Mesenteric fat pad (tissue), 1 donor: Measurements from ENCODE around the gene KCNE3. TPM values are rescaled to one million over a fixed set of nuclear protein-coding genes. Genes with fewer than 3 reads are reported as not detected.

Source experiments
- DNase-seq: peaks from one replicate; pipeline ENCODE4 v3.0.0-alpha.2; 2020; ENCODE audit warnings: low spot score
- total RNA-seq: library from RNA; stranded (reverse); fragmentation: NEBNext Ultra II Directional; extraction: Animal tissue kit (Norgen Biotek cat#: 25700); gene quantifications from one replicate; pipeline ENCODE4 v1.2.1, GENCODE V29; 2021
- donor health status: DM: yes; HTN: yes; CAD: no.

The KCNE3 gene
- total RNA-seq, 1 donor from 2014 or later, result 13.3 TPM

GRCh38 chr11:74471668-74472429 lies 4.5 kb upstream of the KCNE3 start:
- no peak for DNase-seq

GRCh38 chr11:74471037-74471436 lies 3.7 kb upstream of the KCNE3 start:
- DNase-seq, result no peak

GRCh38 chr11:74470526-74470925 lies 3.2 kb upstream of the KCNE3 start:
- no peak for DNase-seq

DNA sequence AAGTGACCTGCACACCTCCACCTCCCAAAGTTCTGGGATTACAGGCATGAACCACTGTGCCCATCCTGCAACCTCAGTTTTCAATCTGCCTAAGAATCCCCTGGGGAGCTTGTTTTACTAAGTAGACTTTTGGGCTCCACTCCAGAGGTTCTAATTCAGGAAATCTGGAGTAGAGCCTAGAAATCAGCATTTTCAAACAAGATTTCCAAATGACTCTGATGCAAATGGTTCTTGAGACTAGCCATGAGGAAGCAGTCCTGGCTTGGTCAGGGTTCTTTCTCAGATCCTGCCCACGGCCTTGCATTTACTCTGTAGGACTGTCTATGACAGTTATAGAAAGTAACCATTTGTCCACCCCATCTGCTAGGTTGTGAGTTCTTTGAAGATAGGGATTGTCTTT lies 1.6 kb upstream of the KCNE3 start:
- no peak for DNase-seq

- no peak for DNase-seq
These were observed 1.2 kb upstream of the KCNE3 start for GRCh38 chr11:74468521-74468920.

DNA sequence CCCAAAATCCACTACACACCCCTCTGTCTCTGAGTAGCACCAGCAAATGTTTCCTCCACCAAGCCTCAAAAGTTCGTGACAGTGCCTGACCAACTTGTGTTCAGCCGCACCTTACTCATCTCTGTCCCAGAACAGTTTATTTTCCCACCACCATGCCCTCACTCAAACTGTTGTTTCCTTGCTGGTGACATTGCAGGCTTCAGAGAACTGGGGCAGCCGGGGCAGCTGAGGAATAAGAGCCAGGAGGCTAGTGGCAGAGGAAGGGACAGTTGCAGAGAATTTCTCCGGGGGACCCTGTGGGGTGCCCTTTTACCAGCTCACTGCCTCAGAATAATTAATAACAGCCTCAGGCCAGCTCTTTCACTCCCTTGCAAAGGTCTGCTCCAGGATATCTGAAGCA lies 709 bp upstream of the KCNE3 start:
- DNase-seq, result no peak

GRCh38 chr11:74465291-74465708 lies 2.0 kb downstream of the KCNE3 start:
- DNase-seq, result no peak

- no peak for DNase-seq
These were observed 2.6 kb downstream of the KCNE3 start for GRCh38 chr11:74464746-74465145.

DNA sequence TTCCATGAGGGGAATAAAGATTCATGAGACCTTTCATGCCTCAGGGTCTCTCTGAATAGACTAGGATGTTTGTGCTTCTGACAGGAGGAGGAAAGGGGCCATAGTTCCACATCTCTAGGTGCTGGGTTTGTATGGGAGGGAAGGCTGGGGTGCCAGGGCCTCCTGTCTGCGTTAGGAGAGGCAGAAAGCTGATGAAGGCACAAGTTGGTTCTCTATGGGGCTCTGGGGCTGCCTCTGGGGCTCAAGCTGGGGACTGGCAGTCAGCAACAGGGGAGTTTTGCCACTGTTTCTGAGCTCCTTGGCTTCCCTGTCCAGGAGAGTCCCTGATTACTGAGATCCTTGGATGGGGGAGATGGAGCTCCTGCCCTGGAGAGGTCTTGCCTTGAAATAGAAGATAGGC lies 4.1 kb downstream of the KCNE3 start:
- DNase-seq, result no peak

- DNase-seq, result no peak
These were observed 4.7 kb downstream of the KCNE3 start for GRCh38 chr11:74462631-74463030.

DNA sequence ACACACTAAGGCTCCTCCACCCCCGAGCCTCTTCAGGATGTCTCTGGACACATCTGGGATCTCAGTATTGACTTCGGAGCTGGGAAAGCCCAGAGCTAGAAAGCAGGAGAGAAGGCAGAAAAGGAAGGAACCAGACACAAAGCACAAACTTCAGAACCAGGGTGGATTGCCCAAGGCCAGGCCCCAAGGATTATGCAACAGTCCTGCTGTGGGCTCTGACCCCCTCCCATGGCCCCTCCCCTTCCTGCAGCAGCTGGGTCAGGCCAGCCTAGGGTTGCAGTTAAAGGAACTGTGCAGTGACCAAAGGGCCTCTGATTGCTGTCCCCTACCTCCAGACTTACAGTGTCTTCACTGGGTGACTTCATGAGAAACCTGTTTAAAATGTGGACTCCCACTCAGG lies 5.3 kb downstream of the KCNE3 start:
- no peak for DNase-seq

DNA sequence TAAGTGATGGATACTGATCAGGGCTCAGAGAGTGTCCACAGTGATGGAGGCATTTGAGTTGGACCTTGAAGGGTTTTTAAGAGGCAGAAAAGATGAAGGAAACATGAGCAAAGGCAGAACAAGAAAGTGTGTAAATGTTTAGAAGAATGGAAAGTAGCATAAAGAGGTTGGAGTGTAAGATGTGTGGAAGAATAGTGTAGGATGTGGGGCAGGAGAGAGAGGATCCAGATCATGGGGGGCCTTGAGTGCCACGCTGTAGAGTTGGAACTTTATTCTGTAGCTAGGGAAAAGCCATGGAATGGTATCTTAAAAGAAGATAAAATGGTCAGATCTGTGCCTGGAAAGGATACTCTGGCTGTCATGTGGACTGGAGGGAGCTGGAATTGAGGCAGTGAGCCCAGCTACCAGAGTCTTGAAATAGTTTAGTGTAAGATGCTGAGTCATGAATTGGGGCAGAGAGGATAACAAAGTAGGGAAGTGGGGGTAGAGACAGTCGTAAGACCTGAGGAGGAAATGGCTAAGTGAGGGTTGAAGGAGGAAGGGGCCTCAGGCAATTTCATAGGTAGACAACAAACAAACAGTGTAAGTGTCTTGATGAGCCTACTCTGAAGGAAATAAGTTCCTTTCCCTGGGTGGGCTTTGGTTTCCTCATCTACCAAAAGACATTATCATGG lies 6.7 kb downstream of the KCNE3 start:
- DNase-seq, result no peak

- no peak for DNase-seq
These were observed 7.3 kb downstream of the KCNE3 start for GRCh38 chr11:74460065-74460464.

DNA sequence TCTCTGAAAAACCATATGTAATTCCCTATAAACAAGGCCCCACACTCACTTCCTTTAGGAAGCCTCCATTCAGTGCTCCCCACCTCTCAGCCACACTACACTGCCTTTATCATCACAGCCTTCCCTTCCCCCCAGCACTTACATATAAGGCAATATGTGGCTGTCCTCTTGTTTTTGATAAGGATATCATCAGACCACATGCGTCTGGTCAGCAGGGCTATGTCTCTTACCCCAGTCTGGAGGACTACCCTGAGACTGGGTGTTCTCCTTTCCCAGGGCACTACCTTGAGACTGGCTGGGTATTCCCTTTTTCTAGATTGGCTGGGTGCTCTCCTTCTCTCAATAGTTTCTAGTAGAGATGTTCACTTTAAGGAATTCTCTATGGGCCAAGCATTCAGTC lies 7.8 kb downstream of the KCNE3 start:
- DNase-seq, result no peak

DNA sequence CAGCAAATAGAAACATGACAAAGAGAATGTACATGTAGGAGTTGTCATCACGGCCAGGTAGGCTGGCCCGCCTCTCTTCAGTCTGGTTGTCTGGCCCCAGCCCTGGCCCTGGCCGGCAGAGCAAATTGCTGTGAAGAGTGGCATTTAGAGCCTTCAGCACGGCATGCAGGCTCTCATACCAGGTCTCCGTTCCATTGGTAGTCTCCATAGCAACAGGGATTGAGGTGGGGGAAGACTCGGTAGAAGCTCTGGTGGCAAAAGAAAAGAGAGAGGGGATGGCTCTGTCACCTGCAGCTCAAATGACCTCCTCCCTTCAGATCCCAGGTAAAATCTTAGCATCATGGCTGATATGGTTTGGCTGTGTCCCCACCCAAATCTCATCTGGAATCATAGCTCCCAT lies 10.0 kb downstream of the KCNE3 start:
- DNase-seq, result no peak

- DNase-seq, result no peak
These were observed 13.9 kb downstream of the KCNE3 start for GRCh38 chr11:74453373-74453975.

DNA sequence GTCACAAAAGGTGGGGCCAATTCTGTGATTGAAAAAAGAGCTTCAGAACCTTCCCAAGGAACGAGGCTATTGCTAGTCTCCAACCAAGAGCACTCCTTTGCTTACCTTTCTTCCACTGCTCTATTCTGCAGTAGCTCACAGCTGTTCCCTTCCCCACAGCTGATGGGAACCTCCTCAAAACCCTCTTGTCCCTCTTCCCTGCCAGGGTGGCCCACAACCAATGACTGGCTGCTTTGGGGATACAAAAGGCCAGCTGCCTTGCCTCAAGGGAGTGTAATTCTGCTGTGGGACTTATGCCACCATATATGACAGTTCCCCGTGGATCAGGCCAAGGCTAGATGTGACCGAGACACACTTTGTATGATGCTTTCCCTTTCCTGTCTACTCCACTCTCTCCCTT lies 15.0 kb downstream of the KCNE3 start:
- DNase-seq, result no peak

DNA sequence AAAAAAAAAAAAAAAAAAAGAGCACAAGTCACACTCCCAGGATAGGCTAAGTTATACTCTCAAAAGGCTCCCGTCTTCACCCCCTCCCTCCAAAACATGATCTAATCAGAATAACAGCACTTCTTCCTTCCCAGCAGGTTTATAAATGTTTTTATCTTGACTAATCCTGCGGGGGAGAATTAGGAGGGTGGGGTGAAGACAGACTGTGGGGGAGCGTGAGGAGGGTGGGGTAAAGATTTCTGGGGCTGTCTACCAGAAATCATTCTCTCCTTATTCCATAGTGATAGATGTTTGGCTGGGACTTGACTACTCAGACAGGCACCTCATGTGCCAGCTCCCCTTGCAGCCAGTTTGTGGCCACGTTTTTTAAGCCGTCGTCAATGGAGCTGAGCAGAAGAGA lies 17.0 kb downstream of the KCNE3 start:
- DNase-seq, result no peak

DNA sequence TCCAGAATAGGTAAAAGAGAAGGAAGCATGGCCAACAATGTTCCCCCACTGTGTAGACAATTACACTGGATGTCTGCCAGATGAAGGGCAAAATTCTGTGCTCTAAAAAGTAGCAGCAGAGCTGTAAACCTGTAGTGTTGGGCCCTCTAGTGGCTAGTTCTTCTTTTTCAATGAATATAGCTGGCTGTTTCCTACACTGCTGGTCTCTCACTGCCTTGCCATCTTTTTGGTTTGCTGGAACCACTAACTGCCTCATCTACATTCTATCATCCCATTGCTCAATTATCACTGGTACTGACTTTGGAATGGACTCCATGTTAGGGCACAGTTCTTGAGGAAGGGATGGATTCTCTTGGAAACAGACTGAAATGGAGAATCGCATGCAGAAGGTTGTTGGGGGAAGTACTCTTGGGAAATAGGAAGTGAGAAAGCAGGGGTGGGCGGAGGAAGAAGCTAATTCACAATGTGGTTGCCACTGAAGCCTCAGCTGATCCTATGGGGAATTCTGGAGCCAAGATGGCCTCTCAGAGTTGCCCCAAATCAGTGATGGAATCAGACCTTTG lies 17.9 kb downstream of the KCNE3 start:
- no peak for DNase-seq

- no peak for DNase-seq
These were observed 19.6 kb downstream of the KCNE3 start for GRCh38 chr11:74447720-74448119.

GRCh38 chr11:74446532-74446938 lies 20.8 kb downstream of the KCNE3 start:
- no peak for DNase-seq

DNA sequence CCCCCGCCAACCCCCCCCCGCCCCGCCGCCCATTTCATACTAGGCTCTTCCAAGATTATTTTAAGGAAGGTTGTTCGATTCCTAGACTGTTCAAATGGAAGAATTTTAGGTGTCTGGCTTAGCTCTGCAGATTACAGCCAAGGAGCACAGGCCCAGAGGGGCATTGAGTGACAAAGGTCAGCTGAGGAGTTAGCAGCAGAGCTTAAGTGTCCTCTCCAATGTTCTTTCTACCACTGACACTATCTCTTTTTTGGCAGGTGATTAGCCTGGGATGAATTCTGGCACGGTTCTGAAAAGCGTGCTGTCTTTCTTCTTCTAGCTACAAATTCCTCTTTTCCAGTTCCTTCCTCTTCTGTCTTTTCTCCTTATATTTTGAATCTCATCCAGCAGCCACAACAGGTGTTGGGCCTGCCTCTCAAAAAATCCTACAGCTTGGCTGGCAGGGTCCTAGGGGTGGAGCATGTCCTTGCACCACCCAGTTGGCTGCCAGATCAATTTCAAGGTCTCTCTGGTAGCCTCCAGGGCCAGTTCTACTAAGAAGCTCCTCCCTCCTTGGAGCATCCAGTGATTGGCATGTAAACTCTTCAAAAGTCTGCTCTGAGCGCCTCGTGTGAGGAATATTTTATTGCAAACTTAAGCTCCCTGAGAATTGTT lies 23.0 kb downstream of the KCNE3 start:
- no peak for DNase-seq
